K562 (cell line): ENCODE measurements around the gene ZBTB7A. TPM values are rescaled to one million over a fixed set of nuclear protein-coding genes. Genes with fewer than 3 reads are reported as not detected.

Experiments
- ATAC-seq: fragments of 200-7000 bp; cut with Tn5 transposase; 3 replicates; pipeline ENCODE4 v1.9.1; 2020; ENCODE audit warnings: moderate library complexity
- BruUV-seq: library from RNA; stranded (reverse); fragments of 400-500 nt; replicated peaks from 2 replicates; lab custom pipeline; 2021; lab: Mats Ljungman, UMichigan
- CTCF ChIA-PET: fragments of 300-600 bp; formaldehyde crosslinking; extraction: SDS; loops from one replicate; lab custom pipeline; 2021; ENCODE audit warnings: low intra/inter-chr PET ratio; lab: Yijun Ruan, JAX
- POLR2A ChIA-PET: fragments of 300-600, 350-650 bp; sonication (Branson Sonifier 250); formaldehyde crosslinking; extraction: SDS; loops from one replicate; lab custom pipeline; 2021; ENCODE audit warnings: antibody characterized with exemption, inconsistent platforms; lab: Yijun Ruan, JAX
- DNase-seq, 4 experiments: peaks; one replicate each; pipeline versions ENCODE4 v3.0.0 to v3.0.0-alpha.2; 2011 to 2018; ENCODE audit warnings: low spot score in 3 of 4, mixed read lengths in 3 of 4; ENCODE audit errors: extremely low read depth in 1 of 4
- FAIRE-seq: peaks from 2 replicates; lab custom pipeline; 2011; peaks lifted over from hg19 to GRCh38; lab: Jason Lieb, UNC
- H2AFZ ChIP-seq: 2 replicates; pipeline ENCODE4 v1.6.0; 2011; ENCODE audit warnings: low read depth, low read length, control low read depth, inconsistent platforms
- H3K27ac ChIP-seq: fragments of 200-600 bp; 3 replicates; pipeline ENCODE4 v1.8.0; 2011; ENCODE audit warnings: low read depth, mild to moderate bottlenecking, control low read depth, inconsistent platforms, low read length, moderate library complexity, mixed read lengths; ENCODE audit errors: extremely low read depth
- H3K27me3 ChIP-seq, 2 experiments: fragments of 300-600 bp in 1 of 2; 2 replicates in 1 of 2; 3 replicates in 1 of 2; pipeline versions ENCODE4 v1.6.0 to v1.8.0; 2011; ENCODE audit warnings: inconsistent platforms in 2 of 2, low read length in 2 of 2, mild to moderate bottlenecking in 1 of 2, mixed read lengths in 1 of 2, moderate library complexity in 1 of 2; ENCODE audit not compliant: control insufficient read depth in 2 of 2, insufficient read depth in 2 of 2
- H3K36me3 ChIP-seq: fragments of 300-600 bp; 3 replicates; pipeline ENCODE4 v1.8.0; 2011; ENCODE audit warnings: mild to moderate bottlenecking, low read length, inconsistent platforms; ENCODE audit not compliant: control insufficient read depth, insufficient read depth
- H3K4me1 ChIP-seq, 2 experiments: fragments of 200-600 bp in 1 of 2; replicated peaks in 1 of 2; 2 replicates in 1 of 2; 3 replicates in 1 of 2; pipeline versions ENCODE4 v1.5.1 to v1.8.0; 2011; ENCODE audit warnings: inconsistent platforms in 2 of 2, low read length in 2 of 2, mild to moderate bottlenecking in 1 of 2, mixed read lengths in 1 of 2, moderate library complexity in 1 of 2; ENCODE audit not compliant: control insufficient read depth in 2 of 2, insufficient read depth in 2 of 2
- H3K4me2 ChIP-seq: 2 replicates; pipeline ENCODE4 v1.6.1; 2011; ENCODE audit warnings: low read length, control low read depth, inconsistent platforms, mixed read lengths; ENCODE audit not compliant: insufficient read depth
- H3K4me3 ChIP-seq: fragments of 200-600 bp; sonication (generic), shearing (Covaris generic); 2 replicates; pipeline ENCODE4 v1.5.1; 2016; ENCODE audit warnings: control low read depth, inconsistent platforms
- H3K79me2 ChIP-seq: fragments of 200-600 bp; 3 replicates; pipeline ENCODE4 v1.8.0; 2011; ENCODE audit warnings: low read length, inconsistent platforms; ENCODE audit not compliant: control insufficient read depth, insufficient read depth
- H3K9ac ChIP-seq, 2 experiments: 2 replicates each; pipeline versions ENCODE4 v1.6.0 to v1.6.1; 2011; ENCODE audit warnings: low read depth in 2 of 2, low read length in 2 of 2, control low read depth in 1 of 2, inconsistent platforms in 1 of 2, mild to moderate bottlenecking in 1 of 2, mixed read lengths in 1 of 2; ENCODE audit not compliant: insufficient read depth in 1 of 2
- H3K9me1 ChIP-seq: one replicate; pipeline ENCODE4 v1.6.0; 2011; ENCODE audit warnings: inconsistent platforms, mild to moderate bottlenecking, low read length, moderate library complexity; ENCODE audit not compliant: control insufficient read depth, insufficient read depth
- H3K9me3 ChIP-seq: replicated peaks from 2 replicates; pipeline ENCODE4 v1.5.1; 2011; ENCODE audit warnings: low read depth, low read length, inconsistent platforms; ENCODE audit not compliant: control insufficient read depth, insufficient read depth
- H4K20me1 ChIP-seq: replicated peaks from 2 replicates; pipeline ENCODE4 v1.6.1; 2011; ENCODE audit warnings: low read length, inconsistent platforms, mixed read lengths; ENCODE audit not compliant: control insufficient read depth, insufficient read depth
- CBFB ChIP-seq: sonication (generic); formaldehyde crosslinking; IDR thresholded peaks from 2 replicates; pipeline ENCODE4 v1.4.0; 2020; ENCODE audit warnings: mild to moderate bottlenecking, missing genetic modification reagents
- GABPB1 ChIP-seq: sonication (generic); formaldehyde crosslinking; IDR thresholded peaks from 2 replicates; pipeline ENCODE4 v1.8.0; 2022; ENCODE audit warnings: mild to moderate bottlenecking, missing genetic modification reagents
- L3MBTL2 ChIP-seq: fragments of 450-650 bp; IDR thresholded peaks from 2 replicates; pipeline ENCODE4 v1.6.1; 2016; ENCODE audit warnings: mild to moderate bottlenecking, moderate library complexity
- MEF2A ChIP-seq: IDR thresholded peaks from 2 replicates; pipeline ENCODE4 v1.6.1; 2011; ENCODE audit warnings: low read depth, mild to moderate bottlenecking, low read length, moderate library complexity; ENCODE audit not compliant: control insufficient read depth
- NELFE ChIP-seq: IDR thresholded peaks from 2 replicates; pipeline ENCODE4 v1.6.1; 2011; ENCODE audit warnings: mild to moderate bottlenecking; ENCODE audit not compliant: insufficient read depth, insufficient read length
- SETDB1 ChIP-seq: IDR thresholded peaks from one replicate; pipeline ENCODE4 v1.6.1; 2012; ENCODE audit warnings: low read length, control low read depth, inconsistent platforms
- THRAP3 ChIP-seq: fragments of 450-650 bp; IDR thresholded peaks from 2 replicates; pipeline ENCODE4 v1.6.1; 2016; ENCODE audit warnings: mild to moderate bottlenecking, inconsistent platforms, borderline replicate concordance
- ZNF263 ChIP-seq: sonication (generic); formaldehyde crosslinking; IDR thresholded peaks from 2 replicates; pipeline ENCODE4 v1.8.0; 2022; ENCODE audit warnings: mild to moderate bottlenecking, missing genetic modification reagents, borderline replicate concordance
- WGBS: fragments of 100-300 bp; shearing (Covaris generic); methylation state at CpG from one replicate; pipeline ENCODE4 v1.1.6; 2016; ENCODE audit warnings: low coverage, mixed read lengths; ENCODE audit not compliant: insufficient coverage; ENCODE audit errors: missing lambda C conversion rate; 5-methylcytosine and 5-hydroxymethylcytosine counted together
- in situ Hi-C: fragments of 300-500 bp; cut with MboI; formaldehyde crosslinking; loops from 4 replicates; pipeline ENCODE4 v1.15.0; 2018; ENCODE audit warnings: inconsistent platforms, mixed read lengths
- intact Hi-C: fragments of 100-400 bp; cut with micrococcal nuclease; formaldehyde crosslinking; loops from 2 replicates; pipeline ENCODE4 v1.14.2; 2022
- polyA plus RNA-seq, 8 experiments: library from polyadenylated mRNA; depleted of rRNA in 4 of 8; stranded (reverse) in 5 of 8; unstranded in 3 of 8; fragments of >200 nt; fragmentation: Nextera tagmentation in 2 of 8; fragmentation: Illumina TruSeq in 1 of 8; extraction: Ambion mirVana in 2 of 8; extraction: Trizol in 1 of 8; gene quantifications; 2 replicates each; pipeline versions ENCODE4 v1.2.1 to v1.2.3, GENCODE V29; 2011 to 2014; ENCODE audit warnings: inconsistent platforms in 1 of 8, missing spikeins in 1 of 8
- total RNA-seq, 7 experiments: library from RNA; depleted of rRNA in 6 of 7; stranded (reverse); fragments of >200 nt in 6 of 7; fragmentation: Illumina TruSeq in 2 of 7; extraction: Trizol in 2 of 7; gene quantifications; 2 replicates each; pipeline versions ENCODE4 v1.2.1 to v1.2.3, GENCODE V29; 2011 to 2021; ENCODE audit warnings: low replicate concordance in 1 of 7
- TF ChIP-seq, protein P1 (sequence below): fragments of 250-450 bp; sonication (Bioruptor Pico); IDR thresholded peaks from 2 replicates; pipeline ENCODE4 v1.4.0; 2020; ENCODE audit warnings: mild to moderate bottlenecking, moderate library complexity, borderline replicate concordance
- TF ChIP-seq, protein P2 (sequence below): sonication (generic); formaldehyde crosslinking; IDR thresholded peaks from 2 replicates; pipeline ENCODE4 v1.8.1; 2023; ENCODE audit warnings: mild to moderate bottlenecking, missing genetic modification reagents

ZBTB7A gene
- total and polyA plus RNA-seq, 9 of the 15 experiments (the other 6 are each of a cell fraction or from before 2014, with no cell fraction given) = 0.11 to 34.0 (median 4.6) TPM

- TF ChIP-seq NELFE = no peak
- no peak for TF ChIP-seq L3MBTL2
- no peak for TF ChIP-seq GABPB1 (CRISPR knock-in tag)
- no peak for TF ChIP-seq THRAP3
- TF ChIP-seq, protein P1, sequence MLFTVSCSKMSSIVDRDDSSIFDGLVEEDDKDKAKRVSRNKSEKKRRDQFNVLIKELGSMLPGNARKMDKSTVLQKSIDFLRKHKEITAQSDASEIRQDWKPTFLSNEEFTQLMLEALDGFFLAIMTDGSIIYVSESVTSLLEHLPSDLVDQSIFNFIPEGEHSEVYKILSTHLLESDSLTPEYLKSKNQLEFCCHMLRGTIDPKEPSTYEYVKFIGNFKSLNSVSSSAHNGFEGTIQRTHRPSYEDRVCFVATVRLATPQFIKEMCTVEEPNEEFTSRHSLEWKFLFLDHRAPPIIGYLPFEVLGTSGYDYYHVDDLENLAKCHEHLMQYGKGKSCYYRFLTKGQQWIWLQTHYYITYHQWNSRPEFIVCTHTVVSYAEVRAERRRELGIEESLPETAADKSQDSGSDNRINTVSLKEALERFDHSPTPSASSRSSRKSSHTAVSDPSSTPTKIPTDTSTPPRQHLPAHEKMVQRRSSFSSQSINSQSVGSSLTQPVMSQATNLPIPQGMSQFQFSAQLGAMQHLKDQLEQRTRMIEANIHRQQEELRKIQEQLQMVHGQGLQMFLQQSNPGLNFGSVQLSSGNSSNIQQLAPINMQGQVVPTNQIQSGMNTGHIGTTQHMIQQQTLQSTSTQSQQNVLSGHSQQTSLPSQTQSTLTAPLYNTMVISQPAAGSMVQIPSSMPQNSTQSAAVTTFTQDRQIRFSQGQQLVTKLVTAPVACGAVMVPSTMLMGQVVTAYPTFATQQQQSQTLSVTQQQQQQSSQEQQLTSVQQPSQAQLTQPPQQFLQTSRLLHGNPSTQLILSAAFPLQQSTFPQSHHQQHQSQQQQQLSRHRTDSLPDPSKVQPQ (CRISPR knock-in tag) = no peak
- TF ChIP-seq, all 486 proteins: peak for 0
Observed at GRCh38 chr19:4109626-4109945, 42.9 kb upstream of the ZBTB7A start (continued).

DNA sequence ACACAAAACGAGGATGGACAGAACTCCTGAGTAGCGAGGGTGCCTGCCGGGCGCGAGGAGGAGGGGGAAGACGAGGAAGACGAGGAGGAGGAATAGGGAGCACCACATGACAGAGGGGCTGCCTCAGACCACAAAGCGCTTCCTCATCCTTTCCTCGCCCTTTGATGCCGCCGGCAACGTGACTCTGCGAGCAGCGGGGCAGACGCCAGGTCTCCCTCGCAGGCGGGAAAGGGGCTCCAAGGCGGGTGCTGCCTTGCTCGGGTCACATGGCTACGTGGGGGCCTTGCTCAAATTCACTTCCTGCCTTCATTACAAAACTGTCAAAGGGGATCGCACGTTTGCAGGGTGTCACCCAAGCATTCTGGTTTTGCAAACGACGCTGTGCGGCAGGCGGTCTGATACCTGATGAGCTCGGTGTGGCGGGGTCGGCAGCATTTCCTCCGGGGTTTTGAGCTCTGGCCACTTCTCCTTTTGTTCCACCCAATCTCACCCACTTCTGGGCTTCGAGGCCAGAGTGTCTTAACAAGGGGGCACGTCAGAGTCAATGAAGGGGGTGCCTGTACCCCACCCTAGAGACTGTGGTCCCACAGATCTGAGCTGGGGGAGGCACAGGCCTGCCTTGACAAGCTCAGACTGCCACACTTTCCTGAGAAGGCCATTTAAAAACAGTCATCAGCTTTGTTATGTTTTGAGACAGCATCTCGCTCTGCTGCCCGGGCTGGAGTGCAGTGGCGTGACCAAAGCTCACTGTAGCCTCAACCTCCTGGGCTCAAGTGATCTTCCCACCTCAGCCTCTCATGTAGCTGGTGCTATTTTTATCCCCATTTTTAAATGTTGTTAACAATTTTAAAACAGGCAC lies 42.3 kb upstream of the ZBTB7A start:
- Histone ChIP-seq H3K4me2 (no peak overlapping the region), H3K4me1 (peaks cover 0 to 7% of the 10 kb centered on the region in 2 experiments; a peak in 1 of 5 replicates), H3K36me3 (peaks cover 78% of the 10 kb centered on the region; the same call in 2 of the 3 replicates), H3K27ac (no peak overlapping the region), H3K4me3 (no peak overlapping the region), H3K27me3 (no peaks in the 10 kb centered on the region), H3K9me1 (no peaks in the 10 kb centered on the region), H2AFZ (no peak overlapping the region), H3K9ac (peak overlapping the region in 1 of 2 experiments; percentile 20; a peak in 1 of 4 replicates), H3K79me2 (no peaks in the 10 kb centered on the region), H3K9me3 (no peaks in the 10 kb centered on the region), H4K20me1 (no peaks in the 10 kb centered on the region)
- 96% methylated on average over 21 of the region's 35 CpGs for WGBS
- intact Hi-C loops (no loop called here), in situ Hi-C loops (no loop called here)
- ChIA-PET CTCF (no interaction called here), POLR2A (interaction anchor here (0.9 to 2.0 kb wide), 2 partner anchors 8 to 10 kb away, joined by 3 to 8 read pairs; no protein-coding TSS in a partner anchor)
- no peak for ATAC-seq
- no peak for FAIRE-seq
- BruUV-seq = TSS peak; percentile 26
- no peak for DNase-seq
- TF ChIP-seq ZNF263 (CRISPR knock-in tag) = peak; percentile 75
- TF ChIP-seq, protein P2, sequence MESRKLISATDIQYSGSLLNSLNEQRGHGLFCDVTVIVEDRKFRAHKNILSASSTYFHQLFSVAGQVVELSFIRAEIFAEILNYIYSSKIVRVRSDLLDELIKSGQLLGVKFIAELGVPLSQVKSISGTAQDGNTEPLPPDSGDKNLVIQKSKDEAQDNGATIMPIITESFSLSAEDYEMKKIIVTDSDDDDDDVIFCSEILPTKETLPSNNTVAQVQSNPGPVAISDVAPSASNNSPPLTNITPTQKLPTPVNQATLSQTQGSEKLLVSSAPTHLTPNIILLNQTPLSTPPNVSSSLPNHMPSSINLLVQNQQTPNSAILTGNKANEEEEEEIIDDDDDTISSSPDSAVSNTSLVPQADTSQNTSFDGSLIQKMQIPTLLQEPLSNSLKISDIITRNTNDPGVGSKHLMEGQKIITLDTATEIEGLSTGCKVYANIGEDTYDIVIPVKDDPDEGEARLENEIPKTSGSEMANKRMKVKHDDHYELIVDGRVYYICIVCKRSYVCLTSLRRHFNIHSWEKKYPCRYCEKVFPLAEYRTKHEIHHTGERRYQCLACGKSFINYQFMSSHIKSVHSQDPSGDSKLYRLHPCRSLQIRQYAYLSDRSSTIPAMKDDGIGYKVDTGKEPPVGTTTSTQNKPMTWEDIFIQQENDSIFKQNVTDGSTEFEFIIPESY = peak; percentile 34; the same call in 1 of the 2 replicates
- no peak for TF ChIP-seq CBFB
- TF ChIP-seq MEF2A = no peak
- TF ChIP-seq SETDB1 = no peak
